Cardiac fibroblast (primary cell): ENCODE results near the gene VPS18.
A peak's percentile ranks its signal among the peaks of the same experiment; 100 is the strongest.

Source experiments
- DNase-seq, 2 donors: peaks; one replicate each; pipeline versions ENCODE4 v3.0.0 to v3.0.0-alpha.2; 2010; ENCODE audit warnings: low read depth in 2 of 2
- H3K4me3 ChIP-seq, 2 donors: replicated peaks in 1 of 2; 1 replicate in 1 of 2; 2 replicates in 1 of 2; pipeline ENCODE4 v1.5.1; 2011; ENCODE audit warnings: low read depth in 2 of 2, low read length in 2 of 2, mild to moderate bottlenecking in 2 of 2, moderate library complexity in 1 of 2
- CTCF ChIP-seq: IDR thresholded peaks from one replicate; pipeline ENCODE4 v1.5.1; 2011; ENCODE audit warnings: low read depth, mild to moderate bottlenecking, low read length, inconsistent platforms

VPS18 gene

GRCh38 chr15:40926659-40927494 is 32.6 kb downstream of the VPS18 start:
- TF ChIP-seq CTCF: no peak
- no peak for DNase-seq
- no peak overlapping the region for H3K4me3 ChIP-seq

- no peak for DNase-seq
- TF ChIP-seq CTCF: no peak
- H3K4me3 ChIP-seq: no peak overlapping the region
Observed at GRCh38 chr15:40927495-40927872, 33.2 kb downstream of the VPS18 start.

- no peak for DNase-seq
- H3K4me3 ChIP-seq: peak overlapping the region; percentile 14 to 23
- TF ChIP-seq CTCF: no peak
Observed at GRCh38 chr15:40927873-40928806, 33.9 kb downstream of the VPS18 start.

- TF ChIP-seq CTCF: no peak
- H3K4me3 ChIP-seq: peak within 1 kb of the TSS; percentile 39 to 43
- DNase-seq: peak; percentile 36 to 44
Observed at GRCh38 chr15:40928821-40929659, 34.8 kb downstream of the VPS18 start, which contains the start of gene DLL4. Gene DLL4 (plus strand): TSS chr15:40929340. CDS start chr15:40929669, 329 bp downstream.

- TF ChIP-seq CTCF: peak; percentile 11
- H3K4me3 ChIP-seq: peak overlapping the region; percentile 39 to 43
- peak; percentile 60 to 65 for DNase-seq
Observed at GRCh38 chr15:40929660-40930429, 35.6 kb downstream of the VPS18 start.
